GM04504 (cell line): ENCODE data around the gene GRHPR.

Source experiments
- DNase-seq: peaks from one replicate; pipeline ENCODE4 v3.0.0-alpha.2; 2012; ENCODE audit warnings: low read depth

GRHPR gene

GRCh38 chr9:37399336-37399735 lies 23.2 kb upstream of the GRHPR start:
- DNase-seq, result no peak

GRCh38 chr9:37404590-37404989 lies 17.9 kb upstream of the GRHPR start:
- DNase-seq, result no peak

- DNase-seq, result no peak
Measured at GRCh38 chr9:37405350-37405749, 17.1 kb upstream of the GRHPR start.

- DNase-seq, result no peak
Measured at GRCh38 chr9:37405764-37406380, 16.6 kb upstream of the GRHPR start.

GRCh38 chr9:37406603-37407401 lies 15.7 kb upstream of the GRHPR start:
- DNase-seq, result no peak

GRCh38 chr9:37407468-37407867 lies 15.0 kb upstream of the GRHPR start:
- no peak for DNase-seq

GRCh38 chr9:37408933-37409710 lies 13.4 kb upstream of the GRHPR start:
- DNase-seq, result no peak

GRCh38 chr9:37410354-37410861 lies 12.1 kb upstream of the GRHPR start:
- DNase-seq, result no peak

- DNase-seq, result no peak
Measured at GRCh38 chr9:37410969-37411785, 11.3 kb upstream of the GRHPR start.

GRCh38 chr9:37412431-37413151 lies 9.9 kb upstream of the GRHPR start:
- DNase-seq, result no peak

- no peak for DNase-seq
Measured at GRCh38 chr9:37413311-37413710, 9.2 kb upstream of the GRHPR start.

- DNase-seq, result no peak
Measured at GRCh38 chr9:37414503-37414943, 8.0 kb upstream of the GRHPR start.

GRCh38 chr9:37415011-37415719 lies 7.3 kb upstream of the GRHPR start:
- DNase-seq, result no peak

GRCh38 chr9:37417252-37417803 lies 5.2 kb upstream of the GRHPR start:
- DNase-seq, result no peak

- no peak for DNase-seq
Measured at GRCh38 chr9:37417857-37418618, 4.5 kb upstream of the GRHPR start.

- DNase-seq, result no peak
Measured at GRCh38 chr9:37419204-37419603, 3.3 kb upstream of the GRHPR start.

- no peak for DNase-seq
Measured at GRCh38 chr9:37420271-37421215, 2.0 kb upstream of the GRHPR start.

GRCh38 chr9:37421914-37422288 lies 595 bp upstream of the GRHPR start:
- DNase-seq, result no peak
